Heart left ventricle (tissue), 13 donors: ENCODE measurements around the gene PEAK1.

Experiments used
- POLR2A ChIP-seq, 2 donors: fragments of 450-650 bp; IDR thresholded peaks; one replicate each; pipeline ENCODE4 v1.6.1; 2017; ENCODE audit warnings: antibody characterized with exemption in 2 of 2, mild to moderate bottlenecking in 2 of 2, moderate library complexity in 2 of 2
- TF ChIP-seq, protein P1 (sequence below), 12 donors: fragments of 200-600 bp; sonication (generic) in 4 of 12; IDR thresholded peaks; one replicate each; pipeline versions ENCODE4 v1.5.0 to v1.8.0; 2018 to 2022; ENCODE audit warnings: antibody characterized with exemption in 12 of 12, mild to moderate bottlenecking in 5 of 12
- donor health status: ischemic (EF 13 %, LVEDD 7.1; RV severe dilation, severe dysfunction).
- donor health status: DM: no; HTN: yes; CAD: no.
- donor health status: DM: no; HTN: no; CAD: no.
- donor health status: ischemic (EF 25% LVEDD 6.9; RV normal size, moderate dysfunction).
- donor health status: ischemic (EF 25% LVEDD 5.7; RV mildly dilated, moderate dysfunction).
- donor health status: ischemic (EF 35%, LVEDD 5.7; RV mildly dilated, moderate dysfunction).
- donor health status: nonischemic (EF 11% LVEDD 7.7; RV severe dilation, severe dysfunction).
- donor health status: DM: yes; HTN: yes; CAD: no.
- donor health status: PGD.
- donor health status: ischemic (EF 29% LVEDD 5.4; RV normal size, mild dysfunction).
- donor health status: nonischemic (EF 23%, LVEDD 6.1; RV moderate dilation, normal function).

DNA sequence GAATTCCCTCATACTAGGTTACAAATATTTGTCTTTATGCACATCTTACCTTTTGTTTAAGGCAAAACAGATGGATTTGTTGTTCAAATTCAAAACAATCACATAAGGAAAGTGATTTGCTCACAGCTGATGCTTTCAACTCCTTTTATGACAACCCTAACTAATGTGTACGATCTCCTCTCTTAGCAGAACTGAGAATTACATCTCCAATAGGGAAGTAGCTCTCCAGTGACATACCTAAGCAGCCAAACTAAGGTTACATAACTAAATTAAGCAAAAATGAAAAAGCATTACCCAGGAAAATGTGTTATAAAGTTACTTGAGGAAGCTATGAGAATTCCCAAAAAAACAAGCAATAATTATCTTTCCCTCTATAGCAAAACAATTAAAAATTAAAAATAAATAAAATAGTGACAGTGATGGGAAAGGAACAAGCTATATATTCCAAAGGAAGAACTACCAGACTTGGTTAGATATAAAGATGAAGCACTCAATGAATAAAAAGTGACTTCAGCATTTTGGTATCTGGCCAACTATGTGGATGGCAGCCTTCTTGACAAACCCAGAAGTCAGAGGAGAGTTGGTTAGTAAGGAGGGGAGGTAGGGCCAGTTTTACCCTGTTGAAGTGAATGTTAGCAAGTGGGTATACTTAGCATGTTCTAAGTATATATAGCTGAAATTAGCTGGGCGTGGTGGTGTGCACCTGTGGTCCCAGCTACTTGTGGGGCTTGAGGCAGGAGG is 32.4 kb downstream of the PEAK1 start:
- TF ChIP-seq, protein P1, sequence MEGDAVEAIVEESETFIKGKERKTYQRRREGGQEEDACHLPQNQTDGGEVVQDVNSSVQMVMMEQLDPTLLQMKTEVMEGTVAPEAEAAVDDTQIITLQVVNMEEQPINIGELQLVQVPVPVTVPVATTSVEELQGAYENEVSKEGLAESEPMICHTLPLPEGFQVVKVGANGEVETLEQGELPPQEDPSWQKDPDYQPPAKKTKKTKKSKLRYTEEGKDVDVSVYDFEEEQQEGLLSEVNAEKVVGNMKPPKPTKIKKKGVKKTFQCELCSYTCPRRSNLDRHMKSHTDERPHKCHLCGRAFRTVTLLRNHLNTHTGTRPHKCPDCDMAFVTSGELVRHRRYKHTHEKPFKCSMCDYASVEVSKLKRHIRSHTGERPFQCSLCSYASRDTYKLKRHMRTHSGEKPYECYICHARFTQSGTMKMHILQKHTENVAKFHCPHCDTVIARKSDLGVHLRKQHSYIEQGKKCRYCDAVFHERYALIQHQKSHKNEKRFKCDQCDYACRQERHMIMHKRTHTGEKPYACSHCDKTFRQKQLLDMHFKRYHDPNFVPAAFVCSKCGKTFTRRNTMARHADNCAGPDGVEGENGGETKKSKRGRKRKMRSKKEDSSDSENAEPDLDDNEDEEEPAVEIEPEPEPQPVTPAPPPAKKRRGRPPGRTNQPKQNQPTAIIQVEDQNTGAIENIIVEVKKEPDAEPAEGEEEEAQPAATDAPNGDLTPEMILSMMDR (IDR thresholded peaks at IDR 0.05): no peak
- TF ChIP-seq POLR2A (IDR thresholded peaks at IDR 0.05): no peak
